Mesothelial cell of epicardium (in vitro differentiated cells): Measurements from ENCODE around the gene MRPL28. TPM values are rescaled to one million over a fixed set of nuclear protein-coding genes. Genes with fewer than 3 reads are reported as not detected.
"Not testable (repeated sequence)": the region's sequence is repeated elsewhere in the genome, so short reads cannot be mapped to it uniquely, and the experiment has no call there.

ENCODE experiments used
- DNase-seq, 2 experiments: peaks; one replicate each; pipeline ENCODE4 v3.0.0; 2021; ENCODE audit warnings: low spot score in 2 of 2; ENCODE audit not compliant: unreplicated experiment in 2 of 2
- H3K27ac Mint-ChIP-seq: 2 replicates; pipeline ENCODE4 v1.8.0; 2021; ENCODE audit warnings: mixed read lengths
- H3K27me3 Mint-ChIP-seq: 2 replicates; pipeline ENCODE4 v1.8.0; 2021; ENCODE audit warnings: low read depth, mixed read lengths
- H3K36me3 Mint-ChIP-seq: 2 replicates; pipeline ENCODE4 v1.8.0; 2021; ENCODE audit warnings: mixed read lengths
- H3K4me1 Mint-ChIP-seq: 2 replicates; pipeline ENCODE4 v1.8.0; 2021; ENCODE audit warnings: mixed read lengths
- H3K4me3 Mint-ChIP-seq: 2 replicates; pipeline ENCODE4 v1.8.0; 2021; ENCODE audit warnings: mild to moderate bottlenecking, moderate library complexity, mixed read lengths
- H3K9me3 Mint-ChIP-seq: 2 replicates; pipeline ENCODE4 v1.8.0; 2021; ENCODE audit warnings: mixed read lengths
- CTCF ChIP-seq: fragments of 200-600 bp; sonication (generic); IDR thresholded peaks from one replicate; pipeline ENCODE4 v1.5.0; 2021; ENCODE audit warnings: antibody characterized with exemption; ENCODE audit not compliant: unreplicated experiment
- total RNA-seq: library from RNA; stranded (reverse); gene quantifications from 3 replicates; pipeline ENCODE4 v1.2.1, GENCODE V29; 2021

Gene MRPL28
- total RNA-seq, 1 donor from 2014 or later, result 75.3 TPM

GRCh38 chr16:363110-363765 is 7.1 kb downstream of the MRPL28 start:
- Mint-ChIP-seq H3K36me3 (peaks cover 3% of the 10 kb centered on the region), H3K27ac (no peak overlapping the region), H3K4me3 (no peak overlapping the region), H3K4me1 (peaks cover 4% of the 10 kb centered on the region), H3K27me3 (peaks cover 2% of the 10 kb centered on the region), H3K9me3 (no peaks in the 10 kb centered on the region)
- TF ChIP-seq CTCF, result no peak
- DNase-seq, result no peak

- not testable (repeated sequence) for DNase-seq, H3K27ac Mint-ChIP-seq, H3K27me3 Mint-ChIP-seq
These were observed 7.7 kb downstream of the MRPL28 start for GRCh38 chr16:362702-362999.

GRCh38 chr16:361872-362701 is 8.3 kb downstream of the MRPL28 start:
- H3K4me3 Mint-ChIP-seq, result no peak overlapping the region
- H3K27me3 Mint-ChIP-seq, result peaks cover 2% of the 10 kb centered on the region
- TF ChIP-seq CTCF, result peak; percentile 25
- H3K27ac Mint-ChIP-seq, result no peak overlapping the region
- H3K36me3 Mint-ChIP-seq, result peaks cover 1% of the 10 kb centered on the region
- no peaks in the 10 kb centered on the region for H3K9me3 Mint-ChIP-seq
- peaks cover 4% of the 10 kb centered on the region for H3K4me1 Mint-ChIP-seq
- peak in 1 of 2 experiments; percentile 76 for DNase-seq

More at GRCh38 chr16:362702-362999, 7.7 kb downstream of the MRPL28 start:
- not testable (repeated sequence) for H3K36me3 Mint-ChIP-seq, H3K9me3 Mint-ChIP-seq, H3K4me1 Mint-ChIP-seq, H3K4me3 Mint-ChIP-seq

- peaks cover 2% of the 10 kb centered on the region for H3K27me3 Mint-ChIP-seq
- H3K36me3 Mint-ChIP-seq, result no peaks in the 10 kb centered on the region
- no peak overlapping the region for H3K27ac Mint-ChIP-seq
- DNase-seq, result no peak
- no peak for TF ChIP-seq CTCF
- peaks cover 4% of the 10 kb centered on the region for H3K4me1 Mint-ChIP-seq
- H3K4me3 Mint-ChIP-seq, result no peak overlapping the region
- H3K9me3 Mint-ChIP-seq, result no peaks in the 10 kb centered on the region
These were observed 8.9 kb downstream of the MRPL28 start for GRCh38 chr16:361341-361871.

- TF ChIP-seq CTCF, result no peak
- DNase-seq, result no peak
- H3K9me3 Mint-ChIP-seq, result no peaks in the 10 kb centered on the region
- peaks cover 4% of the 10 kb centered on the region for H3K4me1 Mint-ChIP-seq
- no peaks in the 10 kb centered on the region for H3K36me3 Mint-ChIP-seq
- peaks cover 2% of the 10 kb centered on the region for H3K27me3 Mint-ChIP-seq
- no peak overlapping the region for H3K4me3 Mint-ChIP-seq
- H3K27ac Mint-ChIP-seq, result no peak overlapping the region
These were observed 9.5 kb downstream of the MRPL28 start for GRCh38 chr16:360698-361336.
